GM18873 (cell line): ENCODE data around the gene OR52M1.

Experiments used
- ATAC-seq: cut with Tn5 transposase; IDR thresholded peaks from one replicate; pipeline ENCODE4 v1.9.1; 2021; ENCODE audit warnings: mild to moderate bottlenecking, moderate library complexity, moderate number of reproducible peaks; ENCODE audit not compliant: unreplicated experiment, low FRiP score

The OR52M1 gene

DNA sequence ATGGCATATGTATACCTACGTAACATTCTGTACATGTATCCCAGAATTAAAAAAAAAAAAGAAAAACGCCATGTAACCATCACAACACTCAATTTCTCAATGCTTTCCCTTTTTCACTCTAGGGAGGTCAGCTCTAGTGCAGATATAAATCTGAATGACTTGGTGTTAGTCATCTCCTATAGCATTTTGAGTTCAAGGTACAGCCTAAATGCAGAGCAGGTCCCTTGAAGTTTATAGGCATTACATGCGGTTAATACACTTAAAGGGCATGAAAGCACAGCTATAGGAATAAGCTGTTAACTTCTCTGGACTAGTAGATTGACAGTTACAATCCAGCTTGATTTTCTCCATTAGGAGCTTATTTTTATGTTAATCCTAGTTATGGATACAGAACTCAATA is 20.4 kb downstream of the OR52M1 start:
- ATAC-seq = no peak

DNA sequence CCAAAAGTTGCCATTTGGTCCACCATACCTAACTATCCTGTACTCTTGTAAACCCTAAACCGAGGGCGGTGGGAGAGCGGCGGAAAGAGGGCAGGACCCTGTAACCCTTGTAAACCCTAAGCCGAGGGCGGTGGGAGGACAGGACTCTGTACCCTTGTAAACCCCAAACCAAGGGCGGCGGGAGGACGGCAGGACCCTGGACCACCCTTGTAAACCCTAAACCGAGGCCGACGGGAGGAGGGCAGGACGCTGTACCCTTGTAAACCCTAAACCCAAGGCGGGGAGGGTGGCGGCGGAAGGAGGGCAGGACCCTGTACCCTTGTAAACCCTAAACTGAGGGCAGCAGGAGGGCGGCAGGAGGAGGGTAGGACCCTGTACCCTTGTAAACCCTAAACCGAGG is 24.1 kb downstream of the OR52M1 start:
- no peak for ATAC-seq

DNA sequence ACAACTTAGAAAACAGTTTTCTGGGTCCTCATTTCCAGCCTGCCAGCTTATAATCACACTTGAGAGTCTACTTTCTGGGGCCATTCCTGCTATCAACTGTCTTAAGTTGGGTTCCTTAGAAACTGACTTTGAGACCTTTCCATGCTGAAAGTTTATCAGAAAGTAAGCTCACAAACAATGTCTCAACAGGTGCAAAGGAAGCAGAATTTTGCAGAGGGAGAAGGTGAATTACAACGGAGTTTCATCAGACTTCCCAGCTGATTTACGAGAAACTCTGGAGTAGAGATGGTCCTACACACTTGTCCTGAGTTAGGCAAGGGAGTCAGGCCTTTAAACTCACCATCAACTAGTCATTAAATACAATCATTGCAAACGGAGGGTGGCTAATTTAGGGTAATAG is 31.9 kb downstream of the OR52M1 start:
- no peak for ATAC-seq

- no peak for ATAC-seq
These were observed 32.8 kb downstream of the OR52M1 start for GRCh38 chr11:4577761-4578160.

- no peak for ATAC-seq
These were observed 33.6 kb downstream of the OR52M1 start for GRCh38 chr11:4578624-4579023.

DNA sequence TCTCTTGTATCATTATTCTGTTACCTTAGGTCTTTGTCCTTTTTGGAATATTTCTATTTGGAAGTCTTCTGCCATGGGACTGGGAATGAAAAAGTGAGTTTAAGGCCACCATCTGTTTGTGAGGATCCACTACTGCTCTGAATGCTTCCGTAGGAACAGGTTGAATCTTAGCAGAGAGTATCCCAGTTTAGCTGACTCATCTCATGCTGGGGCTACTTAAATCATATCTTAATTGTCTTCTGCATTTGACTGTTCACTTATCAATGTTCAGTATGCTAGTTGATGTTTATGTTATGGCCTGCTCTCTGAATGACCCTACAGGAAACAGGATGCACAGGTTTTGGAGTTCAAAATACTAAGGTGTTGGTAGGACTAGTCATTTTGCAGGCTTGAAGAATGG is 35.1 kb downstream of the OR52M1 start:
- no peak for ATAC-seq

DNA sequence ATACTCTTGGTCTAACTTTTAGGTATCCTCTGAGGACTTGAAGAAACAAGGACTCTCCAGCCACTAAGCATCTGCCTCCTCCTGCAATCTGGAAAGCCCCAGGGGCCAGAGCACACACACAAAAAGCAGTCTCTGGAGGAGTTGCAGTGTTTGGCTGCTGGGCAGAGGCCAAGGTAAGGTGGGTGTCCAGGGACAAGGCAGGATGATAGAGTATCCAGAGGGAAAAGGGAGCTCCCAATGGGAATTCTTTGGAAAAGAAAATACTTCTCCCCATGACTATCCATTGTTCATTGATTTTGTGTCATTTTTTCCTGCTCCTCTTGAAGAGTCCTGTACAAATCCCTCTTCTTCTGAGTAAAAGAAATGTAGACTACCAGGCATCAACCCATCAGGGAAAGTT is 36.5 kb downstream of the OR52M1 start, which contains the start of gene OR52I2:
Gene OR52I2 (plus strand): TSS at position 301 of the 400 bp plus-strand sequence.
- ATAC-seq = no peak

DNA sequence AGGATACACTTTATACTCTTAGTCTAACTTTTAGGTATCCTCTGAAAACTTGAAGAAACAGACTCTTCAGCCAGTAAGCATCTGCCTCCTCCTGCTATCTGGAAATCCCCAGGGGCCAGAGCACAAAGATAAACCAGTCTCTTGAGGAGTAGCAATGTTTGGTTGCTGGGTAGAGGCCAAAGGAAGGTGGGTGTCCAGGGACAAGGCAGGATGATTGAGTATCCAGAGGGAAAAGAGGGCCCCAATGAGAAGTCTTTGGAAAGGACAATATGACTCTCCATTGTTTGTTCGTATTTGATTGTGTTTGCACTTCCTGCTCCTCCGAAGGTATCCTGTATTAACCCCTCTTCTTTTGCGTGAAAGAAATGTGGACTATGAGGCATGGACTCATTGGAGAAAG is 44.0 kb downstream of the OR52M1 start:
- no peak for ATAC-seq

GRCh38 chr11:4593739-4594138 is 48.7 kb downstream of the OR52M1 start, which contains the start of gene OR52I1:
Gene OR52I1 (plus strand): TSS chr11:4594039. CDS start chr11:4594039, 0 bp downstream.
- no peak for ATAC-seq
